Keratinocyte (primary cell): ENCODE data around the gene C2CD3. TPM values are rescaled to one million over a fixed set of nuclear protein-coding genes. Genes with fewer than 3 reads are reported as not detected.

ENCODE experiments used
- DNase-seq: peaks from one replicate; pipeline ENCODE4 v3.0.0-alpha.2; 2011; ENCODE audit warnings: low read depth, missing footprints, low spot score
- FAIRE-seq: peaks from 2 replicates; lab custom pipeline; 2011; peaks lifted over from hg19 to GRCh38; lab: Jason Lieb, UNC
- H2AFZ ChIP-seq: 2 replicates; pipeline ENCODE4 v1.6.0; 2012; ENCODE audit warnings: low read length, control low read depth, inconsistent platforms; ENCODE audit not compliant: control insufficient read depth
- H3K27ac ChIP-seq: 2 replicates; pipeline ENCODE4 v1.5.1; 2011; ENCODE audit warnings: low read length; ENCODE audit not compliant: control insufficient read depth, insufficient read depth
- H3K27me3 ChIP-seq: 3 replicates; pipeline ENCODE4 v1.6.0; 2011; ENCODE audit warnings: low read length; ENCODE audit not compliant: control insufficient read depth, insufficient read depth; ENCODE audit errors: extremely low read depth
- H3K36me3 ChIP-seq, 2 experiments: 2 replicates in 1 of 2; 3 replicates in 1 of 2; pipeline ENCODE4 v1.5.1; 2011; ENCODE audit warnings: low read length in 2 of 2, mild to moderate bottlenecking in 1 of 2; ENCODE audit not compliant: control insufficient read depth in 2 of 2, insufficient read depth in 2 of 2; ENCODE audit errors: extremely low read depth in 1 of 2
- H3K4me1 ChIP-seq: 3 replicates; pipeline ENCODE4 v1.5.1; 2011; ENCODE audit warnings: low read length; ENCODE audit not compliant: control insufficient read depth, insufficient read depth; ENCODE audit errors: extremely low read depth
- H3K4me2 ChIP-seq: 3 replicates; pipeline ENCODE4 v1.6.0; 2011; ENCODE audit warnings: low read depth, low read length; ENCODE audit not compliant: control insufficient read depth, insufficient read depth; ENCODE audit errors: extremely low read depth
- H3K4me3 ChIP-seq, 3 experiments: fragments of 200-600 bp in 1 of 3; sonication (generic) in 1 of 3; 2 replicates in 2 of 3; 3 replicates in 1 of 3; pipeline ENCODE4 v1.5.1; 2011 to 2016; ENCODE audit warnings: low read length in 3 of 3, mild to moderate bottlenecking in 3 of 3, control low read depth in 2 of 3, inconsistent platforms in 1 of 3, low read depth in 1 of 3, mixed read lengths in 1 of 3, mixed run types in 1 of 3, moderate library complexity in 1 of 3; ENCODE audit not compliant: control insufficient read depth in 2 of 3, insufficient read depth in 2 of 3; ENCODE audit errors: extremely low read depth in 1 of 3
- H3K79me2 ChIP-seq: 2 replicates; pipeline ENCODE4 v1.6.0; 2012; ENCODE audit warnings: low read length; ENCODE audit not compliant: control insufficient read depth, insufficient read depth
- H3K9ac ChIP-seq: 3 replicates; pipeline ENCODE4 v1.6.0; 2011; ENCODE audit warnings: low read length; ENCODE audit not compliant: control insufficient read depth, insufficient read depth; ENCODE audit errors: extremely low read depth
- H3K9me1 ChIP-seq: 3 replicates; pipeline ENCODE4 v1.6.0; 2011; ENCODE audit warnings: low read length; ENCODE audit not compliant: control insufficient read depth, insufficient read depth; ENCODE audit errors: extremely low read depth
- H3K9me3 ChIP-seq: 2 replicates; pipeline ENCODE4 v1.5.1; 2012; ENCODE audit warnings: low read depth, low read length; ENCODE audit not compliant: control insufficient read depth
- H4K20me1 ChIP-seq: 3 replicates; pipeline ENCODE4 v1.6.0; 2011; ENCODE audit warnings: low read length; ENCODE audit not compliant: control insufficient read depth, insufficient read depth; ENCODE audit errors: extremely low read depth
- EZH2 ChIP-seq: IDR thresholded peaks from one replicate; pipeline ENCODE4 v1.6.1; 2012; ENCODE audit warnings: inconsistent platforms, mild to moderate bottlenecking, low read length, moderate library complexity
- dilution Hi-C: fragments of 300-500 bp; cut with MboI; formaldehyde crosslinking; loops from one replicate; pipeline ENCODE4 v1.7.0; 2020; ENCODE audit warnings: low sequenced_read_pairs; ENCODE audit not compliant: extremely low pct_ligation_motif_present
- polyA plus RNA-seq, 5 experiments: library from polyadenylated mRNA; depleted of rRNA in 3 of 5; stranded (reverse) in 3 of 5; stranded (forward) in 1 of 5; unstranded in 1 of 5; fragments of >200 nt; gene quantifications; 1 replicate in 1 of 5; 2 replicates in 3 of 5; 3 replicates in 1 of 5; pipeline versions ENCODE4 v1.2.1 to v1.2.3, GENCODE V29; 2011 to 2012; ENCODE audit warnings: missing spikeins in 2 of 5, low read depth in 1 of 5, low replicate concordance in 1 of 5
- TF ChIP-seq, protein P1 (sequence below), 3 experiments: IDR thresholded peaks in 1 of 3; conservative IDR thresholded peaks in 1 of 3; optimal IDR thresholded peaks in 1 of 3; 2 replicates in 2 of 3; 3 replicates in 1 of 3; pipeline versions ENCODE3 to v1.5.1; 2011; ENCODE audit warnings: low read length in 3 of 3, mild to moderate bottlenecking in 3 of 3, moderate library complexity in 2 of 3, control low read depth in 1 of 3, inconsistent platforms in 1 of 3; ENCODE audit not compliant: insufficient read depth in 2 of 3; ENCODE audit errors: extremely low read depth in 1 of 3

The C2CD3 gene
- polyA plus RNA-seq, 1 donor (not counting 4 experiments of a cell fraction or from before 2014, with no cell fraction given): 9.8 TPM

DNA sequence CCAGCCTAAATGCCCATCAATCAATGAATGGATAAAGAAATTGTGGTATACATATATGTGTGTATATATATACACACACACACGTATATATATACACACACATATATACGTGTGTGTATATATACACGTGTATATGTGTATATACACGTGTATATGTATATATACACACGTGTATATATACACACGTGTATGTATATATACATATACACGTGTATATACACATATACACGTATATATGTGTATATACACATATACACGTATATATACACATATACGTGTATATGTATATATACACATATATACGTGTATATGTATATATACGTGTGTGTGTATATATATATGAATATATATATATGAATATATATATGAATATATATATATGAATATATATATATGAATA is 54.1 kb downstream of the C2CD3 start:
- no peak for TF ChIP-seq EZH2
- TF ChIP-seq, protein P1, sequence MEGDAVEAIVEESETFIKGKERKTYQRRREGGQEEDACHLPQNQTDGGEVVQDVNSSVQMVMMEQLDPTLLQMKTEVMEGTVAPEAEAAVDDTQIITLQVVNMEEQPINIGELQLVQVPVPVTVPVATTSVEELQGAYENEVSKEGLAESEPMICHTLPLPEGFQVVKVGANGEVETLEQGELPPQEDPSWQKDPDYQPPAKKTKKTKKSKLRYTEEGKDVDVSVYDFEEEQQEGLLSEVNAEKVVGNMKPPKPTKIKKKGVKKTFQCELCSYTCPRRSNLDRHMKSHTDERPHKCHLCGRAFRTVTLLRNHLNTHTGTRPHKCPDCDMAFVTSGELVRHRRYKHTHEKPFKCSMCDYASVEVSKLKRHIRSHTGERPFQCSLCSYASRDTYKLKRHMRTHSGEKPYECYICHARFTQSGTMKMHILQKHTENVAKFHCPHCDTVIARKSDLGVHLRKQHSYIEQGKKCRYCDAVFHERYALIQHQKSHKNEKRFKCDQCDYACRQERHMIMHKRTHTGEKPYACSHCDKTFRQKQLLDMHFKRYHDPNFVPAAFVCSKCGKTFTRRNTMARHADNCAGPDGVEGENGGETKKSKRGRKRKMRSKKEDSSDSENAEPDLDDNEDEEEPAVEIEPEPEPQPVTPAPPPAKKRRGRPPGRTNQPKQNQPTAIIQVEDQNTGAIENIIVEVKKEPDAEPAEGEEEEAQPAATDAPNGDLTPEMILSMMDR (optimal IDR thresholded peaks at IDR 0.05 in 1 of 3, IDR thresholded peaks at IDR 0.05 in 1 of 3, conservative IDR thresholded peaks at IDR 0.05 in 1 of 3; ENCODE audit: extremely low read depth in 1 of 3, insufficient read depth in 2 of 3, low read length in 3 of 3): no peak
- H3K79me2 ChIP-seq: no peaks in the 10 kb centered on the region
- H2AFZ ChIP-seq: no peak overlapping the region
- DNase-seq (no peak), FAIRE-seq (no peak)
- peaks cover 1 to 2% of the 10 kb centered on the region in 2 experiments for H3K36me3 ChIP-seq
- no peak overlapping the region for H3K4me3 ChIP-seq
- no peaks in the 10 kb centered on the region for H3K27me3 ChIP-seq
- H3K4me2 ChIP-seq: no peak overlapping the region
- H3K27ac ChIP-seq: no peak overlapping the region
- H3K9me1 ChIP-seq: no peaks in the 10 kb centered on the region
- H3K9ac ChIP-seq: no peak overlapping the region
- H3K9me3 ChIP-seq: no peaks in the 10 kb centered on the region
- dilution Hi-C loops: no loop called here
- no peaks in the 10 kb centered on the region for H3K4me1 ChIP-seq
- no peaks in the 10 kb centered on the region for H4K20me1 ChIP-seq

DNA sequence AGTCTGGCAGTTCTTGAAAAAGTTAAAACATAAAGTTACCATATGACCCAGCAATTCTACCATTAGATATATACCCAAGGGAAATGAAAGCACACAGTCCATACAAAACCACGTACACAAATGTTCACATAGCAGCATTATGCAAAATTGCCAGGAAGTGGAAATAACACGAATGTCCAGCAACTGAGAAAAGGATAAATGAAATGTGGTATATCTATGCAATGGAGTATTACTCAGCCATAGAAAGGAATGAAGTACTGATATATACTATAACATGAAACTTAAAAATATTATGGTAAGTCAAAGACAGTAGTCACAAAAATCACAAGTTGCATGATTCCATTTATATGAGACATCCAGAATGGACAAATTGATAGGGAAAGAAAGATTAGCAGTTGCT is 57.9 kb downstream of the C2CD3 start:
- no peak for FAIRE-seq
- H3K4me3 ChIP-seq: no peak overlapping the region

More for the DNA sequence above, 57.9 kb downstream of the C2CD3 start:
- no peak for DNase-seq
- peaks cover 0 to 2% of the 10 kb centered on the region in 2 experiments for H3K36me3 ChIP-seq
- no peaks in the 10 kb centered on the region for H3K9me3 ChIP-seq
- H3K4me2 ChIP-seq: no peak overlapping the region
- H3K79me2 ChIP-seq: no peaks in the 10 kb centered on the region
- TF ChIP-seq, protein P1 (optimal IDR thresholded peaks at IDR 0.05 in 1 of 3, IDR thresholded peaks at IDR 0.05 in 1 of 3, conservative IDR thresholded peaks at IDR 0.05 in 1 of 3; ENCODE audit: extremely low read depth in 1 of 3, insufficient read depth in 2 of 3, low read length in 3 of 3): no peak
- TF ChIP-seq EZH2: no peak
- H3K4me1 ChIP-seq: no peaks in the 10 kb centered on the region
- no peaks in the 10 kb centered on the region for H3K27me3 ChIP-seq
- dilution Hi-C loops: no loop called here
- H3K9me1 ChIP-seq: no peaks in the 10 kb centered on the region
- H3K27ac ChIP-seq: no peak overlapping the region
- H3K9ac ChIP-seq: no peak overlapping the region
- H2AFZ ChIP-seq: no peak overlapping the region
- H4K20me1 ChIP-seq: no peaks in the 10 kb centered on the region
